AG20443 (cell line): ENCODE measurements around the gene POF1B.

Experiments
- DNase-seq: peaks from one replicate; pipeline ENCODE4 v3.0.0; 2012; ENCODE audit warnings: low spot score, mixed read lengths

POF1B gene

DNA sequence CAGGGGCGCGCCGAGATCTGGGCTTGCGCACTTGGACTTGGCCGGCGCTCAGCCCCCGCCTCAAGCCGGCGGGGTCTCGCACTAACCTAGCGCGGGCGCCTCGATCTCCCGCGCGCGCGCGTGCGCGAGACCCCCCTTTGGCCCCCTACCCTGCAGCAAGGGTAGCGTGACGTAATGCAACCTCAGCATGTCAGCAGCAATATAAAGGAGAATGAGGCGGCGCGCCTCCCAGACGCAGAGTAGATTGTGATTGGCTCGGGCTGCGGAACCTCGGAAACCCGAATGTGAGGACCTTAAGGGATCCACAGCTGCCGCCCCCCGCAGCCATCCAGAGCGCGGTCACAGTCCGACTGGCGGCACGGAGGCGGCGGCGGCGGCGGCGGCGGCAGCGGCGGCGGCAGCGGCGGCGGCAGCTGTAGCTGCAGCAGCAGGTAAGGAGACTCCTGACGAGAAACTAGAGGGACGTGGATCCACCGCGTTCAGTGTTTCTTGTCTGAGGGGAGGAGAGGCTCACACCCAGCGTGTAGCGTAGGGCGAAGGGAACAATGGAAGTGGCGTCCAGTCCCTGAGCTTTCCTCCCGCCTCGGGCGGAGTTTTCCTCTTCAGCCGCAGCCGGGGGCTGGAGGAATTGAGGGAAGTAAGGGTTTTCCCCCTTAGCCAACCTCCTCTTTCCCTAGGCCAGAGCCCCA is 135.6 kb downstream of the POF1B start, which contains the start of the genes SATL1 and ZNF711:
Gene SATL1, minus strand, starts transcription at position 19 of the 689 bp plus-strand sequence. CDS start 134,811 bp downstream, outside the sequence.
Gene ZNF711, plus strand, starts transcription at position 231 of the 689 bp plus-strand sequence. CDS start 3,582 bp downstream, outside the sequence.
- peak; percentile 6 for DNase-seq

DNA sequence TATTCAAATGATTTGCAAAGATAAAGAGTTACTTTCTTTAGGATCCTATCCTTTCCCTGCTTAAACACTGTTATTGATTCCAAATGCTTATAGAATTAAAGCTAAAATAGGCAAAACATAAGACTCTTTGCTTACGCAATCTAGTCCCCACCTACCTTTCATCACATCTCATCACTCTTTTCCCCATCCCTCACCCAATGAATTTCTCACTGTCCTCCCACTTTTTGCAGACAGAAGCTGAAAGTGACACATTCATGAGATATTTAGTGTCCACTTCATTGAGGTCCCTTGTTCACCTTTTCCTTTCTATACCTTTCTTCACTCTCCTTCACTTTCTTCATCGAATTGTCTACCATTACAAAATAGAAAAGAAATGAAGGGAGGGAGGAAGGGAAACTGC is 136.3 kb downstream of the POF1B start:
- DNase-seq: no peak
